HCT116 (cell line): Measurements from ENCODE around the gene LMBR1. TPM values are rescaled to one million over a fixed set of nuclear protein-coding genes. Genes with fewer than 3 reads are reported as not detected.

Source experiments
- ATAC-seq: fragments of 200-7000 bp; cut with Tn5 transposase; 2 replicates; pipeline ENCODE4 v1.9.1; 2020; ENCODE audit warnings: mild to moderate bottlenecking, moderate library complexity
- BruUV-seq: library from RNA; stranded (reverse); fragments of 400-500 nt; replicated peaks from 2 replicates; lab custom pipeline; 2021; lab: Mats Ljungman, UMichigan
- CTCF ChIA-PET: fragments of 300-600 bp; sonication (Branson Sonifier 250); formaldehyde crosslinking; loops from one replicate; lab custom pipeline; 2021; ENCODE audit warnings: antibody characterized with exemption; lab: Charles Lee
- POLR2A ChIA-PET: fragments of 300-600, 350-600 bp; sonication (Branson Sonifier 250); formaldehyde crosslinking; loops from one replicate; lab custom pipeline; 2021; ENCODE audit warnings: antibody characterized with exemption; lab: Charles Lee
- RAD21 ChIA-PET, 2 experiments: fragments of 300-600 bp; sonication (Branson Sonifier 250); formaldehyde crosslinking; loops; one replicate each; lab custom pipeline; 2023; ENCODE audit warnings: low total read pairs in 2 of 2; ENCODE audit not compliant: uncharacterized antibody in 2 of 2, unreplicated experiment in 2 of 2, low non-redundant PET in 1 of 2; lab: Charles Lee
- DNase-seq: peaks from one replicate; pipeline ENCODE4 v3.0.0-alpha.2; 2010; ENCODE audit warnings: low read depth, low spot score
- H2AFZ ChIP-seq: fragments of 200-600 bp; shearing (Covaris generic), sonication (generic); 2 replicates; pipeline ENCODE4 v1.6.1; 2017; ENCODE audit warnings: low read depth, mixed run types, mixed read lengths, antibody characterized with exemption, low read length; ENCODE audit not compliant: poor library complexity, severe bottlenecking
- H3K27ac ChIP-seq: 2 replicates; pipeline ENCODE4 v1.5.1; 2012; ENCODE audit warnings: low read depth, low read length
- H3K27me3 ChIP-seq: fragments of 200-600 bp; sonication (generic); 2 replicates; pipeline ENCODE4 v1.6.1; 2016; ENCODE audit warnings: mixed run types, low read length, mixed read lengths; ENCODE audit not compliant: insufficient read depth
- H3K36me3 ChIP-seq, 2 experiments: fragments of 200-500 bp in 1 of 2; fragments of 200-600 bp in 1 of 2; sonication (Bioruptor generic) in 1 of 2; sonication (generic) in 1 of 2; 2 replicates each; pipeline versions ENCODE4 v1.5.1 to v1.6.1; 2014 to 2016; ENCODE audit warnings: low read length in 2 of 2, inconsistent platforms in 1 of 2, mixed read lengths in 1 of 2, mixed run types in 1 of 2; ENCODE audit not compliant: insufficient read depth in 2 of 2, control insufficient read depth in 1 of 2
- H3K4me1 ChIP-seq, 2 experiments: fragments of 200-600 bp in 1 of 2; sonication (generic) in 1 of 2; 2 replicates each; pipeline versions ENCODE4 v1.5.1 to v1.6.1; 2012 to 2017; ENCODE audit warnings: low read length in 2 of 2, inconsistent platforms in 1 of 2, mild to moderate bottlenecking in 1 of 2, mixed read lengths in 1 of 2, mixed run types in 1 of 2, moderate library complexity in 1 of 2; ENCODE audit not compliant: insufficient read depth in 2 of 2, control insufficient read depth in 1 of 2
- H3K4me2 ChIP-seq: fragments of 200-600 bp; sonication (generic); 2 replicates; pipeline ENCODE4 v1.6.1; 2017; ENCODE audit warnings: mixed run types, low read length, mixed read lengths
- H3K4me3 ChIP-seq, 2 experiments: fragments of 200-600 bp in 1 of 2; sonication (generic) in 1 of 2; replicated peaks in 1 of 2; 2 replicates each; pipeline ENCODE4 v1.5.1; 2011 to 2016; ENCODE audit warnings: low read length in 2 of 2, control low read depth in 1 of 2, low read depth in 1 of 2, mild to moderate bottlenecking in 1 of 2, mixed read lengths in 1 of 2, mixed run types in 1 of 2
- H3K79me2 ChIP-seq: fragments of 200-600 bp; sonication (generic); 2 replicates; pipeline ENCODE4 v1.6.1; 2017; ENCODE audit warnings: mild to moderate bottlenecking, mixed run types, low read length, moderate library complexity, mixed read lengths; ENCODE audit not compliant: insufficient read depth
- H3K9ac ChIP-seq: fragments of 200-600 bp; sonication (generic); 2 replicates; pipeline ENCODE4 v1.6.1; 2016; ENCODE audit warnings: low read length, mixed read lengths
- H3K9me2 ChIP-seq: fragments of 200-600 bp; sonication (generic), shearing (Covaris generic); 2 replicates; pipeline ENCODE4 v1.6.1; 2017; ENCODE audit warnings: mixed run types, mild to moderate bottlenecking, moderate library complexity; ENCODE audit not compliant: insufficient read depth
- H3K9me3 ChIP-seq, 2 experiments: fragments of 200-500 bp in 1 of 2; fragments of 200-600 bp in 1 of 2; sonication (Bioruptor generic) in 1 of 2; sonication (generic) in 1 of 2; 2 replicates each; pipeline ENCODE4 v1.6.1; 2014 to 2017; ENCODE audit warnings: low read length in 2 of 2, mixed read lengths in 2 of 2, inconsistent platforms in 1 of 2, low read depth in 1 of 2, mild to moderate bottlenecking in 1 of 2, mixed run types in 1 of 2, moderate library complexity in 1 of 2; ENCODE audit not compliant: control insufficient read depth in 1 of 2, insufficient read depth in 1 of 2
- H4K20me1 ChIP-seq: fragments of 200-600 bp; sonication (generic), shearing (Covaris generic); 2 replicates; pipeline ENCODE4 v1.6.1; 2017; ENCODE audit warnings: mixed run types, mild to moderate bottlenecking, moderate library complexity; ENCODE audit not compliant: insufficient read depth
- EZH2phosphoT487 ChIP-seq: fragments of 200-600 bp; IDR thresholded peaks from 2 replicates; pipeline ENCODE4 v1.6.1; 2018; ENCODE audit warnings: antibody characterized with exemption, borderline replicate concordance
- FOSL1 ChIP-seq: IDR thresholded peaks from 2 replicates; pipeline ENCODE4 v1.6.1; 2012; ENCODE audit warnings: low read depth
- JUND ChIP-seq: IDR thresholded peaks from 2 replicates; pipeline ENCODE4 v1.6.1; 2012
- POLR2A ChIP-seq: IDR thresholded peaks from 2 replicates; pipeline ENCODE4 v1.7.0; 2011; ENCODE audit warnings: borderline replicate concordance; ENCODE audit not compliant: insufficient read depth, insufficient read length; ENCODE audit errors: extremely low read depth
- POLR2AphosphoS5 ChIP-seq: IDR thresholded peaks from 2 replicates; pipeline ENCODE4 v1.6.1; 2011; ENCODE audit warnings: mild to moderate bottlenecking, low read depth, low read length, moderate library complexity
- RAD21 ChIP-seq: IDR thresholded peaks from 2 replicates; pipeline ENCODE4 v1.6.1; 2012; ENCODE audit warnings: low read depth, mild to moderate bottlenecking
- SIN3A ChIP-seq: IDR thresholded peaks from 2 replicates; pipeline ENCODE4 v1.6.1; 2012; ENCODE audit warnings: low read depth
- SP1 ChIP-seq: IDR thresholded peaks from 2 replicates; pipeline ENCODE4 v1.6.1; 2012; ENCODE audit warnings: low read depth
- SRF ChIP-seq: IDR thresholded peaks from 2 replicates; pipeline ENCODE4 v1.6.1; 2012; ENCODE audit warnings: low read depth
- TCF7L2 ChIP-seq: IDR thresholded peaks from 2 replicates; pipeline ENCODE4 v1.7.0; 2011; ENCODE audit warnings: borderline replicate concordance, inconsistent platforms; ENCODE audit not compliant: insufficient read depth, insufficient read length; ENCODE audit errors: extremely low read depth
- YY1 ChIP-seq: IDR thresholded peaks from 2 replicates; pipeline ENCODE4 v1.6.1; 2011; ENCODE audit warnings: low read length, low read depth, moderate library complexity, mild to moderate bottlenecking; ENCODE audit not compliant: insufficient replicate concordance; ENCODE audit errors: extremely low read depth
- ZFX ChIP-seq: fragments of 450-650 bp; IDR thresholded peaks from 2 replicates; pipeline ENCODE4 v1.6.1; 2017
- ZNF274 ChIP-seq: fragments of 200-500 bp; sonication (Bioruptor generic); IDR thresholded peaks from 2 replicates; pipeline ENCODE4 v1.6.1; 2014; ENCODE audit warnings: mild to moderate bottlenecking, low read depth, low read length, inconsistent platforms
- intact Hi-C: fragments of 100-400 bp; cut with micrococcal nuclease; formaldehyde crosslinking; loops from 2 replicates; pipeline ENCODE4 v1.10.0; 2022
- total RNA-seq: library from RNA; stranded (reverse); gene quantifications from one replicate; pipeline ENCODE4 v1.2.1, GENCODE V29; 2021; ENCODE audit not compliant: unreplicated experiment
- TF ChIP-seq, protein P1 (sequence below): IDR thresholded peaks from 2 replicates; pipeline ENCODE4 v1.6.1; 2012
- TF ChIP-seq, protein P2 (sequence below): IDR thresholded peaks from 2 replicates; pipeline ENCODE4 v1.6.1; 2012; ENCODE audit warnings: low read depth
- TF ChIP-seq, protein P3 (sequence below), 3 experiments: fragments of 200-600 bp in 1 of 3; sonication (generic) in 1 of 3; IDR thresholded peaks in 2 of 3; conservative IDR thresholded peaks in 1 of 3; 2 replicates each; pipeline ENCODE4 v1.5.1; 2012 to 2017; ENCODE audit warnings: low read depth in 2 of 3, low read length in 2 of 3, antibody characterized with exemption in 1 of 3, borderline replicate concordance in 1 of 3, control low read depth in 1 of 3, mild to moderate bottlenecking in 1 of 3, mixed read lengths in 1 of 3, mixed run types in 1 of 3, moderate library complexity in 1 of 3; ENCODE audit not compliant: insufficient read depth in 1 of 3
- TF ChIP-seq, protein P4 (sequence below): IDR thresholded peaks from 2 replicates; pipeline ENCODE4 v1.6.1; 2011; ENCODE audit warnings: mild to moderate bottlenecking, low read length, moderate library complexity; ENCODE audit not compliant: insufficient replicate concordance; ENCODE audit errors: extremely low read depth

Gene LMBR1
- total RNA-seq, 1 experiment from 2014 or later: 84.0 TPM

DNA sequence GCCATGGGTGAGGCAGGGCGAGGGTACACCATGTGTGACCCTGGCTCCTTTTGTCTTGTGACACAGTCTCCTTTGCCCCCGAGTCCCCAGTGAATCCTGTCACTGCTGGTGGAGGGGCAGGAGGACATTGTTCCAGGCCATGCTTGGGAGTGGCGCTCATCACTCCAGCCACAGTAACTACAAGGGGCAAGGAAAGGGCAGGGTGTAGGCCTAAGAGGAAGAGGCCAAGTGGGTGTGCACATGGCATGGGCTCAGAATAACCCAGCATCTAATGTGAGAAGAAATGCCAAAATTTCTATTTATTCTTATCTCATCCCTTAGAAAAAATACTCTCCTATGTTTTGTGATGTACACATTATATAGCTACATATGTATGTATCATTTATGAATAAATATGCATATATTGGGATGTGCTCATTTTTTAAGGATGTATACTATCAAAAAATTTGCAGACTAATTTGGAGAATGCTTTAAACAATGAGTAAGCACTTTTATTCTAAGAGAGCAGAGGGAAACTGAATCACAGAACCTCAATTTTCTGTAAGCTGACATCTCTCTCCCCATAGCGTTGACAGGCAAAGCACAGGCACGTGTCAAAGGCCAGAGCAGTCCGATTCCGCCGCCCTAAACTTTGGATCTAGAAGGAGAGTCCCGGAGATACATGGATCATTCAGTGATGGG, 215.5 kb downstream of the LMBR1 start:
- ATAC-seq: no peak
- no peak overlapping the region for H2AFZ ChIP-seq
- TF ChIP-seq POLR2A (no peak), JUND (no peak), SRF (no peak), ZFX (no peak), EZH2phosphoT487 (no peak), RAD21 (no peak), YY1 (no peak), SP1 (no peak), SIN3A (no peak), POLR2AphosphoS5 (no peak), ZNF274 (no peak), TCF7L2 (no peak), FOSL1 (no peak)
- TF ChIP-seq, protein P1, sequence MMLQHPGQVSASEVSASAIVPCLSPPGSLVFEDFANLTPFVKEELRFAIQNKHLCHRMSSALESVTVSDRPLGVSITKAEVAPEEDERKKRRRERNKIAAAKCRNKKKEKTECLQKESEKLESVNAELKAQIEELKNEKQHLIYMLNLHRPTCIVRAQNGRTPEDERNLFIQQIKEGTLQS: no peak
- TF ChIP-seq, protein P2, sequence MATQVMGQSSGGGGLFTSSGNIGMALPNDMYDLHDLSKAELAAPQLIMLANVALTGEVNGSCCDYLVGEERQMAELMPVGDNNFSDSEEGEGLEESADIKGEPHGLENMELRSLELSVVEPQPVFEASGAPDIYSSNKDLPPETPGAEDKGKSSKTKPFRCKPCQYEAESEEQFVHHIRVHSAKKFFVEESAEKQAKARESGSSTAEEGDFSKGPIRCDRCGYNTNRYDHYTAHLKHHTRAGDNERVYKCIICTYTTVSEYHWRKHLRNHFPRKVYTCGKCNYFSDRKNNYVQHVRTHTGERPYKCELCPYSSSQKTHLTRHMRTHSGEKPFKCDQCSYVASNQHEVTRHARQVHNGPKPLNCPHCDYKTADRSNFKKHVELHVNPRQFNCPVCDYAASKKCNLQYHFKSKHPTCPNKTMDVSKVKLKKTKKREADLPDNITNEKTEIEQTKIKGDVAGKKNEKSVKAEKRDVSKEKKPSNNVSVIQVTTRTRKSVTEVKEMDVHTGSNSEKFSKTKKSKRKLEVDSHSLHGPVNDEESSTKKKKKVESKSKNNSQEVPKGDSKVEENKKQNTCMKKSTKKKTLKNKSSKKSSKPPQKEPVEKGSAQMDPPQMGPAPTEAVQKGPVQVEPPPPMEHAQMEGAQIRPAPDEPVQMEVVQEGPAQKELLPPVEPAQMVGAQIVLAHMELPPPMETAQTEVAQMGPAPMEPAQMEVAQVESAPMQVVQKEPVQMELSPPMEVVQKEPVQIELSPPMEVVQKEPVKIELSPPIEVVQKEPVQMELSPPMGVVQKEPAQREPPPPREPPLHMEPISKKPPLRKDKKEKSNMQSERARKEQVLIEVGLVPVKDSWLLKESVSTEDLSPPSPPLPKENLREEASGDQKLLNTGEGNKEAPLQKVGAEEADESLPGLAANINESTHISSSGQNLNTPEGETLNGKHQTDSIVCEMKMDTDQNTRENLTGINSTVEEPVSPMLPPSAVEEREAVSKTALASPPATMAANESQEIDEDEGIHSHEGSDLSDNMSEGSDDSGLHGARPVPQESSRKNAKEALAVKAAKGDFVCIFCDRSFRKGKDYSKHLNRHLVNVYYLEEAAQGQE: no peak
- TF ChIP-seq, protein P3, sequence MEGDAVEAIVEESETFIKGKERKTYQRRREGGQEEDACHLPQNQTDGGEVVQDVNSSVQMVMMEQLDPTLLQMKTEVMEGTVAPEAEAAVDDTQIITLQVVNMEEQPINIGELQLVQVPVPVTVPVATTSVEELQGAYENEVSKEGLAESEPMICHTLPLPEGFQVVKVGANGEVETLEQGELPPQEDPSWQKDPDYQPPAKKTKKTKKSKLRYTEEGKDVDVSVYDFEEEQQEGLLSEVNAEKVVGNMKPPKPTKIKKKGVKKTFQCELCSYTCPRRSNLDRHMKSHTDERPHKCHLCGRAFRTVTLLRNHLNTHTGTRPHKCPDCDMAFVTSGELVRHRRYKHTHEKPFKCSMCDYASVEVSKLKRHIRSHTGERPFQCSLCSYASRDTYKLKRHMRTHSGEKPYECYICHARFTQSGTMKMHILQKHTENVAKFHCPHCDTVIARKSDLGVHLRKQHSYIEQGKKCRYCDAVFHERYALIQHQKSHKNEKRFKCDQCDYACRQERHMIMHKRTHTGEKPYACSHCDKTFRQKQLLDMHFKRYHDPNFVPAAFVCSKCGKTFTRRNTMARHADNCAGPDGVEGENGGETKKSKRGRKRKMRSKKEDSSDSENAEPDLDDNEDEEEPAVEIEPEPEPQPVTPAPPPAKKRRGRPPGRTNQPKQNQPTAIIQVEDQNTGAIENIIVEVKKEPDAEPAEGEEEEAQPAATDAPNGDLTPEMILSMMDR (IDR thresholded peaks at IDR 0.05 in 2 of 3, conservative IDR thresholded peaks at IDR 0.05 in 1 of 3; ENCODE audit: borderline replicate concordance in 1 of 3, insufficient read depth in 1 of 3, low read depth in 2 of 3, low read length in 2 of 3): no peak
- TF ChIP-seq, protein P4, sequence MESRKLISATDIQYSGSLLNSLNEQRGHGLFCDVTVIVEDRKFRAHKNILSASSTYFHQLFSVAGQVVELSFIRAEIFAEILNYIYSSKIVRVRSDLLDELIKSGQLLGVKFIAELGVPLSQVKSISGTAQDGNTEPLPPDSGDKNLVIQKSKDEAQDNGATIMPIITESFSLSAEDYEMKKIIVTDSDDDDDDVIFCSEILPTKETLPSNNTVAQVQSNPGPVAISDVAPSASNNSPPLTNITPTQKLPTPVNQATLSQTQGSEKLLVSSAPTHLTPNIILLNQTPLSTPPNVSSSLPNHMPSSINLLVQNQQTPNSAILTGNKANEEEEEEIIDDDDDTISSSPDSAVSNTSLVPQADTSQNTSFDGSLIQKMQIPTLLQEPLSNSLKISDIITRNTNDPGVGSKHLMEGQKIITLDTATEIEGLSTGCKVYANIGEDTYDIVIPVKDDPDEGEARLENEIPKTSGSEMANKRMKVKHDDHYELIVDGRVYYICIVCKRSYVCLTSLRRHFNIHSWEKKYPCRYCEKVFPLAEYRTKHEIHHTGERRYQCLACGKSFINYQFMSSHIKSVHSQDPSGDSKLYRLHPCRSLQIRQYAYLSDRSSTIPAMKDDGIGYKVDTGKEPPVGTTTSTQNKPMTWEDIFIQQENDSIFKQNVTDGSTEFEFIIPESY: no peak
- TF ChIP-seq, all 23 proteins: peak for 0
- Histone ChIP-seq H3K79me2 (no peaks in the 10 kb centered on the region), H3K27me3 (no peaks in the 10 kb centered on the region), H3K36me3 (peaks cover 10 to 14% of the 10 kb centered on the region in 2 experiments; a peak in 2 of 4 replicates), H4K20me1 (no peaks in the 10 kb centered on the region), H3K4me1 (no peaks in the 10 kb centered on the region), H3K9me2 (no peaks in the 10 kb centered on the region), H3K4me2 (no peak overlapping the region), H3K9ac (no peak overlapping the region), H3K4me3 (no peak overlapping the region), H3K27ac (no peak overlapping the region), H3K9me3 (no peaks in the 10 kb centered on the region)
- intact Hi-C loops: no loop called here
- ChIA-PET RAD21 (no interaction called here), POLR2A (no interaction called here), CTCF (no interaction called here)
- no TSS peak for BruUV-seq
- DNase-seq: no peak
